ENCODE data around the gene DACT1.

DACT1 gene

DNA sequence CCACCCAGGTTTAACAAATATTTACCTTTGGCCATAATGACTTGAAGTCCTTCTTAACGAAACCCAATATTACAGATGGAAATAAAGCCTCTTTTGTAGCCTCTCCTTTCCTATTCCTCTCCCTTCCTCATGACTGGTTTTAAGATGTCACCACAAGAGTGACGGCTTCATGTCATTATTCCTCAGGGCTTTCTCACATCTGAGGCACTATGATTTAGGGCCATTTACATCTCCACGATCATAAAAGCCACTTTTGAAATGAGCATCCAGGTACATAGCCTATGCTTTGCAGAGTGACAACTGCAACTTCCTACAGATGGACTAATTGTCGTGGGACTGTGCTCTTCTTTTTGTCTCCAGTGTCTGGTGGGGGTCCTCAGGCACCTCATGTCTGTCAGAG is 32.3 kb upstream of the DACT1 start:
- no peaks in the 10 kb centered on the region for H3K27me3 ChIP-seq
- H4K20me1 ChIP-seq, result no peaks in the 10 kb centered on the region
- no peak for TF ChIP-seq Cebpa-rat (IDR thresholded peaks at IDR 0.05)

DNA sequence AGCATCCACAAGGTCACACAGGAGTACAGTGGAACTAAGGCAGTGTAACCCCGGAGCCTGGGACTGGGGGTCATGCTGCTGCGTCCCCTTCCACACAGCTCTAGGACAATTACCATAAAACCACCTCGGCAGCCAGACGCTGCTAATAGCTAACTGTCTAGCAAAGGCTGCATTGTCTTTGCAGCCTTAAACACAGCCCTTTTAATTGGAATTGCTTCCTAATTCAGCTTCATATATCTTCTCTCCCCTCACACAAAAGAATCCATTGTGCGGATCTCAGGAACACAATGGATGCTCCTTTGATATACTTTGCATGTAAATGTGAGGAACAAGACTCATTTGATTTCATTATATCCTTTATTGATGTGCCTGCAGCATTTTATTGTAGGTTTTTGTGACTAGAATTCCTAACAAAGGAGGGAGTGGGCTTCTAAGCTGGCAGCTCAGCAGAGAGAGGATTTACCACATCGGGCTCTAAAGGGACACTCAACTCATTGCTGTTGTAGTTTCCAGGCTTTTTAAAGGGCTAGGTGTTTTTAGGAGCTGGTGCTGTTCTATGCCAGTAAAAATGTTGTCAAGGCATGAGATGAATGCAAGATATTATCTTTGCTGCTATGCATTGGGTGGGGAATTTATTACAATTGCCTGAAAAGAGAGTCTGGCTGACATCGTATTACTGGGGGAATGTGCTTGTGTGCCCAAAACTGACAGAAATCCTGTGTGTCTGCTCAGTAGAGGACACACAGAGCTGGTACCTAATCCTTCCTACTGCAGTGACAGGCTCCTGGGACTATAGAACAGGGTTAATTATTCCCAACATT is 30.4 kb upstream of the DACT1 start:
- Histone ChIP-seq H4K20me1 (no peaks in the 10 kb centered on the region), H3K9me3 (replicated peaks in 1 of 11) (no peaks in the 10 kb centered on the region), H3K4me1 (no peaks in the 10 kb centered on the region), H3K4me3 (no peak overlapping the region), H3K9ac (no peak overlapping the region), H3K27me3 (no peaks in the 10 kb centered on the region), H3K27ac (no peak overlapping the region), H3K4me2 (no peak overlapping the region), H3K36me3 (no peaks in the 10 kb centered on the region)
- no peak for TF ChIP-seq Cebpa-rat (IDR thresholded peaks at IDR 0.05)

More for the DNA sequence above, 32.3 kb upstream of the DACT1 start:
- H3K9ac ChIP-seq, result no peak overlapping the region
- H3K4me2 ChIP-seq, result no peak overlapping the region
- H3K4me3 ChIP-seq, result no peak overlapping the region
- no peaks in the 10 kb centered on the region for H3K36me3 ChIP-seq
- no peaks in the 10 kb centered on the region for H3K4me1 ChIP-seq
- no peak overlapping the region for H3K27ac ChIP-seq
- H3K9me3 ChIP-seq (replicated peaks in 1 of 11), result no peaks in the 10 kb centered on the region

DNA sequence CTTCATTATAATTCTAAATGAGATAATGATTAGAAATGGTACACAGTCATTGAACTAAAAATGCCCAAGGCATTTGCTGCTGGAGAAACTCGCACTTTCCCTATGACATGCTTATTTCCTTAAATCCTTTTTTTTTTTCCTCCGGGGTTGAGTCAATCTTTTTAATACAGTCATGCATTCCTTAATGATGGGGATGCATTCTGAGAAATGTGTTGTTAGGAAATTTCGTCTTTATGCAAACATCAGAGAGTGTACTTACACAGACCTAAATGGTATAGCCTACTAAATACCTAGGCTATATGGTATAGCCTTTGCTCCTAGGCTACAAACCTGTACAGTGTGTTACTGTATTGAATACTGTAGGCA is 29.8 kb upstream of the DACT1 start:
- no peak overlapping the region for H3K9ac ChIP-seq
- no peaks in the 10 kb centered on the region for H3K4me1 ChIP-seq
- no peak overlapping the region for H3K27ac ChIP-seq
- H3K9me3 ChIP-seq (replicated peaks in 1 of 11), result no peaks in the 10 kb centered on the region
- no peaks in the 10 kb centered on the region for H3K27me3 ChIP-seq
- H3K36me3 ChIP-seq, result no peaks in the 10 kb centered on the region
- no peak for TF ChIP-seq Cebpa-rat (IDR thresholded peaks at IDR 0.05)
- no peaks in the 10 kb centered on the region for H4K20me1 ChIP-seq
- H3K4me3 ChIP-seq, result no peak overlapping the region
- no peak overlapping the region for H3K4me2 ChIP-seq

- Histone ChIP-seq H3K9me3 (replicated peaks in 1 of 11) (no peaks in the 10 kb centered on the region), H3K4me2 (no peak overlapping the region), H4K20me1 (no peaks in the 10 kb centered on the region), H3K4me1 (no peaks in the 10 kb centered on the region), H3K9ac (no peak overlapping the region), H3K27me3 (no peaks in the 10 kb centered on the region), H3K27ac (no peak overlapping the region), H3K4me3 (no peak overlapping the region), H3K36me3 (no peaks in the 10 kb centered on the region)
- no peak for TF ChIP-seq Cebpa-rat (IDR thresholded peaks at IDR 0.05)
Measured at GRCh38 chr14:58617619-58618018, 20.1 kb upstream of the DACT1 start.

DNA sequence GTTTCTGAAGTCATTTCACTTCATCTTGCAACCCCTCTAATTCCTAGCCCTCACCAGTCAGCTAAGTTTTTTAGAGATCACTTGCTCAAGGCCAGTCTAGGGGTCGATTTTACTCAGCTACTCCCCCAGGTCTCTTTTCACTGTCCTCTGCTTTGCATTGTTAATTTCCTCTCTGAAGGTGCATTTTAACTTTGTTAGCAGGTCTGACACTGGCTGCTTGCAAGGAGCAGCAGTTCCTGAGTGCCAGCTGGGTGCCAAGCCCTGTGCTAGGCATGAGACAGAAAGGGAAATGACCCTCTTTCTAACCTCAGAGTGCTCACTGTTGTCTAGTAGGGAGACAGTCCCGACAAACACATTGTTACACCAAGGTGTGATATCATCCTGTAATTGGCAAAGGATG is 17.8 kb upstream of the DACT1 start:
- no peak overlapping the region for H3K4me3 ChIP-seq
- H3K4me2 ChIP-seq, result no peak overlapping the region
- H3K9me3 ChIP-seq (replicated peaks in 1 of 11), result no peaks in the 10 kb centered on the region
- no peak overlapping the region for H3K9ac ChIP-seq
- no peak overlapping the region for H3K27ac ChIP-seq
- no peaks in the 10 kb centered on the region for H3K27me3 ChIP-seq
- no peaks in the 10 kb centered on the region for H4K20me1 ChIP-seq
- TF ChIP-seq Cebpa-rat (IDR thresholded peaks at IDR 0.05), result no peak
- no peaks in the 10 kb centered on the region for H3K4me1 ChIP-seq
- no peaks in the 10 kb centered on the region for H3K36me3 ChIP-seq

DNA sequence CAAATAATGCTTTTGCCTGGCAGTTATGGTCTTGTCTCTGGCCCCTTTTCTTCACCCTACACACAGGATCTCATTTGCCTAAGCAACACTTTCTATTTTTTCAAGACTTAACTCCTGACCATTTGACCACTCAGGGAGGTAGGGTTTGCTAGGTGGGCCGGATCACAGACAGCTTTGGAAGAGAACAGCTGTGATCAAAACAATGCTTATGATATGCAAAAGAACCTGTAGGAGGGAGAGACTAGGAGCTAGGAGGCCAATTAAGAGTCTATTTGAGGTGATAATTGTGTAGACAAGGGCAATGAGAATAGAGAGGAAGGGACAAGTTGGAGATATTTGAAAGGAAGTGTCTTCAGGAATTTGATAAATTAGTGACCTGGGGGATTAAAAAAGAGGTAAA is 12.3 kb upstream of the DACT1 start:
- no peaks in the 10 kb centered on the region for H3K9me3 ChIP-seq (replicated peaks in 1 of 11)
- no peaks in the 10 kb centered on the region for H3K36me3 ChIP-seq
- no peaks in the 10 kb centered on the region for H3K27me3 ChIP-seq
- no peak for TF ChIP-seq Cebpa-rat (IDR thresholded peaks at IDR 0.05)
- no peak overlapping the region for H3K4me2 ChIP-seq
- no peak overlapping the region for H3K27ac ChIP-seq
- no peak overlapping the region for H3K9ac ChIP-seq
- no peaks in the 10 kb centered on the region for H4K20me1 ChIP-seq
- peaks cover 7 to 17% (median 10%) of the 10 kb centered on the region in 10 experiments; a peak in 19 of 20 replicates for H3K4me1 ChIP-seq
- H3K4me3 ChIP-seq, result no peak overlapping the region

DNA sequence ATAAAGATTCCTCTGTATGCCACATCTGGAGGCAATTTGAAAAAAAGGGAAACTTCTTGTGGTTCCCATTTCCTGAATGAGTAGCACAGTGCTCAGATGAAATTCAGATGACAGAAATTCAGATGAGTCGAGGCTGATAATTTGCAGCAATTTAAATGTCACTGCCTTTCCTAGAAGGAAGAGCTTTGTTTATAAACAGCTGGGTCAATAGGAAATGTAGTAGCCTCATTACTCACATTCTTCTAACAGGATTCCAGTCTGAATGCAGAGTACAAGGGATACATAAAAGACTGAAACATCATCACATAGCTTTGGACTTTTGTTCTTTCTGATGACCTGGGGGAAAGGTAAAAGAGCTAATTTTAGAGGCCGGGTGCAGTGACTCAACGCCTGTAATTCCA is 11.3 kb upstream of the DACT1 start:
- H4K20me1 ChIP-seq, result no peaks in the 10 kb centered on the region
- H3K9ac ChIP-seq, result no peak overlapping the region
- no peak overlapping the region for H3K27ac ChIP-seq
- H3K36me3 ChIP-seq, result no peaks in the 10 kb centered on the region
- H3K4me2 ChIP-seq, result peak overlapping the region in 10 of 11 experiments; percentile 15 to 68 (median 31); a peak in 17 of 22 replicates
- no peaks in the 10 kb centered on the region for H3K9me3 ChIP-seq (replicated peaks in 1 of 11)
- H3K4me1 ChIP-seq, result peaks cover 7 to 17% (median 10%) of the 10 kb centered on the region in 10 experiments; a peak in 19 of 20 replicates
- H3K4me3 ChIP-seq, result no peak overlapping the region
- TF ChIP-seq Cebpa-rat (IDR thresholded peaks at IDR 0.05), result no peak
- H3K27me3 ChIP-seq, result no peaks in the 10 kb centered on the region

DNA sequence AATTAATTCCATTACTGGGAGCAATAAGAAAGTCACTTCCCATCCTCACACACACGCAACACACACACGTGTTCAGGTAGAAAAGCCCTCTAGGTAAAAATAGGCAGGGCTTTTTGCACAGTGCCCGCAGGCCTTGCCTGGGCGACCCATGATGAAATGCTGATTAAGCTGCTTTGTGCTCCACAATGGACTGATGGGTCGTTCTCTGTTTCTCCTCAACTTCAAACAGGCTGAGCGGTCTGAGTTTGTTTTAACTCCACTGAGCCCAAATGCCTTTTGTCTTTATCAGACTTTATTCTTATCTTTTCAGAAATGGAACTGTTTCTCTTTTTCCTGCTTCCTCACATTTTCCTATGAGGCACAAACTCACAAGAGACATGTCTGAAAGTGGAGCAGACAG is 9.4 kb upstream of the DACT1 start:
- no peak for TF ChIP-seq Cebpa-rat (IDR thresholded peaks at IDR 0.05)
- no peaks in the 10 kb centered on the region for H3K9me3 ChIP-seq (replicated peaks in 1 of 11)
- H3K4me3 ChIP-seq, result no peak overlapping the region
- H3K4me1 ChIP-seq, result peaks cover 7 to 17% (median 10%) of the 10 kb centered on the region in 10 experiments; a peak in 19 of 20 replicates
- H3K36me3 ChIP-seq, result no peaks in the 10 kb centered on the region
- no peaks in the 10 kb centered on the region for H4K20me1 ChIP-seq
- H3K9ac ChIP-seq, result no peak overlapping the region
- H3K27ac ChIP-seq, result no peak overlapping the region
- no peaks in the 10 kb centered on the region for H3K27me3 ChIP-seq
- no peak overlapping the region for H3K4me2 ChIP-seq

- H3K4me3 ChIP-seq, result no peak overlapping the region
- no peak for TF ChIP-seq Cebpa-rat (IDR thresholded peaks at IDR 0.05)
- no peaks in the 10 kb centered on the region for H3K27me3 ChIP-seq
- no peak overlapping the region for H3K27ac ChIP-seq
- peaks cover 10 to 17% (median 15%) of the 10 kb centered on the region in 10 experiments for H3K4me1 ChIP-seq
- H3K9ac ChIP-seq, result no peak overlapping the region
- no peaks in the 10 kb centered on the region for H4K20me1 ChIP-seq
- no peaks in the 10 kb centered on the region for H3K36me3 ChIP-seq
- no peaks in the 10 kb centered on the region for H3K9me3 ChIP-seq (replicated peaks in 1 of 11)
- 0 out of 22 replicates have a peak overlapping the region, but pooled peaks of 1 of the 11 experiments have one; percentile 32 for H3K4me2 ChIP-seq
Measured at GRCh38 chr14:58629281-58629680, 8.5 kb upstream of the DACT1 start.

DNA sequence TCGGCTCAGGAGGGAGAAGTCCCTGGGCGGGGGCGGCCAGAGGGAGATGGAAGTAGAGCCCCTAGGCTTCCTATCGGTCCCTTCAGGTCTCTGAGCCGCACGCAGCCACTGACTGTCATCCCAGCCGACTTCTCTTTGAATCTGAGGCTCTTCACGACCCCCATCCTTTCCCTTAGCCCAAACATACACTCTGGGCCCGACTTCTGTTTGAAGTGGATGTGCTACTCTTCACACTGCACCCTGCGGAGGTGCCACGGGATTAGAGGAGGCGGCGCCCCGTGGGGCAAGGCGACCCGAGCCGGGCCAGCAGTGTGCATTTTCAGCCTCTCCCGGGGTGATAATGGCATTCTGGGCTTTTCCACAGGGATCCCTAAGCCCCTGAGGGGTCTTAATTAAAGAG is 6.0 kb upstream of the DACT1 start:
- H3K4me1 ChIP-seq, result peaks cover 9 to 33% (median 29%) of the 10 kb centered on the region in 10 experiments

More for the DNA sequence above, 6.0 kb upstream of the DACT1 start:
- Histone ChIP-seq H3K4me2 (no peak overlapping the region), H4K20me1 (no peaks in the 10 kb centered on the region), H3K27ac (no peak overlapping the region), H3K27me3 (peaks cover 0 to 5% (median 0%) of the 10 kb centered on the region in 11 experiments; a peak in 1 of 22 replicates), H3K9ac (no peak overlapping the region), H3K4me3 (no peak overlapping the region), H3K36me3 (no peaks in the 10 kb centered on the region), H3K9me3 (replicated peaks in 1 of 11) (no peaks in the 10 kb centered on the region)
- TF ChIP-seq Cebpa-rat (IDR thresholded peaks at IDR 0.05), result no peak
